ENCODE measurements around the gene PARD3. TPM values are rescaled to one million over a fixed set of nuclear protein-coding genes. Genes with fewer than 3 reads are reported as not detected.

Gene PARD3
- total RNA-seq, 1 donor from 2014 or later = 0.11 TPM

- Mint-ChIP-seq H3K4me1 (no peaks in the 10 kb centered on the region), H3K4me3 (no peak overlapping the region), H3K27ac (no peak overlapping the region), H3K36me3 (ENCODE audit: low read depth) (no peaks in the 10 kb centered on the region), H3K27me3 (no peaks in the 10 kb centered on the region), H3K9me3 (no peaks in the 10 kb centered on the region)
- ChIA-PET CTCF (no interaction called here), POLR2A (no interaction called here)
- no peak for TF ChIP-seq CTCF (IDR thresholded peaks at IDR 0.05)
- DNase-seq (no peak), ATAC-seq (ENCODE audit: low read depth) (no peak)
- intact Hi-C loops (cut with micrococcal nuclease) = no loop called here
These were observed 239.2 kb downstream of the PARD3 start for GRCh38 chr10:34575882-34576281.

- H3K27ac Mint-ChIP-seq = no peak overlapping the region
- no peak for TF ChIP-seq CTCF (IDR thresholded peaks at IDR 0.05)
- no peaks in the 10 kb centered on the region for H3K9me3 Mint-ChIP-seq
- CTCF ChIA-PET = no interaction called here
- H3K27me3 Mint-ChIP-seq = no peaks in the 10 kb centered on the region
- no peak overlapping the region for H3K4me3 Mint-ChIP-seq
- POLR2A ChIA-PET = no interaction called here
- no peaks in the 10 kb centered on the region for H3K36me3 Mint-ChIP-seq (ENCODE audit: low read depth)
- DNase-seq = no peak
- ATAC-seq (ENCODE audit: low read depth) = no peak
- H3K4me1 Mint-ChIP-seq = no peaks in the 10 kb centered on the region
- intact Hi-C loops (cut with micrococcal nuclease) = no loop called here
These were observed 240.7 kb downstream of the PARD3 start for GRCh38 chr10:34574353-34574934.

GRCh38 chr10:34570887-34571286 lies 244.2 kb downstream of the PARD3 start:
- DNase-seq (no peak), ATAC-seq (ENCODE audit: low read depth) (no peak)
- TF ChIP-seq CTCF (IDR thresholded peaks at IDR 0.05) = no peak
- POLR2A ChIA-PET = interaction anchor here (0.8 kb wide), 1 partner anchor 10 kb away, joined by 7 read pairs; no protein-coding TSS in a partner anchor
- Mint-ChIP-seq H3K27me3 (peaks cover 2% of the 10 kb centered on the region), H3K4me1 (no peaks in the 10 kb centered on the region), H3K27ac (no peak overlapping the region), H3K9me3 (no peaks in the 10 kb centered on the region), H3K36me3 (ENCODE audit: low read depth) (no peaks in the 10 kb centered on the region), H3K4me3 (no peak overlapping the region)
- intact Hi-C loops (cut with micrococcal nuclease) = no loop called here
- CTCF ChIA-PET = no interaction called here

- DNase-seq = no peak
- no peaks in the 10 kb centered on the region for H3K9me3 Mint-ChIP-seq
- ATAC-seq (ENCODE audit: low read depth) = no peak
- no peaks in the 10 kb centered on the region for H3K4me1 Mint-ChIP-seq
- TF ChIP-seq CTCF (IDR thresholded peaks at IDR 0.05) = no peak
- H3K27me3 Mint-ChIP-seq = peaks cover 2% of the 10 kb centered on the region
- H3K36me3 Mint-ChIP-seq (ENCODE audit: low read depth) = no peaks in the 10 kb centered on the region
- ChIA-PET CTCF (no interaction called here), POLR2A (no interaction called here)
- no peak overlapping the region for H3K27ac Mint-ChIP-seq
- H3K4me3 Mint-ChIP-seq = no peak overlapping the region
- intact Hi-C loops (cut with micrococcal nuclease) = no loop called here
These were observed 247.3 kb downstream of the PARD3 start for GRCh38 chr10:34567659-34568253.

- no peaks in the 10 kb centered on the region for H3K36me3 Mint-ChIP-seq (ENCODE audit: low read depth)
- no peak for ATAC-seq (ENCODE audit: low read depth)
- POLR2A ChIA-PET = no interaction called here
- intact Hi-C loops (cut with micrococcal nuclease) = no loop called here
- H3K27ac Mint-ChIP-seq = no peak overlapping the region
- DNase-seq = no peak
- TF ChIP-seq CTCF (IDR thresholded peaks at IDR 0.05) = no peak
- no peak overlapping the region for H3K4me3 Mint-ChIP-seq
- no peaks in the 10 kb centered on the region for H3K4me1 Mint-ChIP-seq
- CTCF ChIA-PET = no interaction called here
- H3K9me3 Mint-ChIP-seq = no peaks in the 10 kb centered on the region
- H3K27me3 Mint-ChIP-seq = peaks cover 2% of the 10 kb centered on the region
These were observed 249.2 kb downstream of the PARD3 start for GRCh38 chr10:34565934-34566333.

Data from activated B cell treated with CpG ODN at 0.5 μM for 24 hours (primary cell).